Hepatocyte (in vitro differentiated cells): ENCODE data around the gene TRPM3.

Experiments used
- CTCF ChIP-seq: fragments of 200-600 bp; sonication (generic); IDR thresholded peaks from 2 replicates; pipeline ENCODE4 v1.5.1; 2016; ENCODE audit warnings: antibody characterized with exemption, mild to moderate bottlenecking; ENCODE audit not compliant: poor library complexity
- EZH2 ChIP-seq: fragments of 200-600 bp; sonication (generic); IDR thresholded peaks from 2 replicates; pipeline ENCODE4 v1.6.1; 2016; ENCODE audit warnings: antibody characterized with exemption, mild to moderate bottlenecking, borderline replicate concordance

- TF ChIP-seq CTCF (no peak), EZH2 (no peak)
These were observed 141.5 kb downstream of the TRPM3 start for GRCh38 chr9:70979966-70980365.
